CD14-positive monocyte (primary cell): ENCODE results near the gene MAFF. TPM values are rescaled to one million over a fixed set of nuclear protein-coding genes. Genes with fewer than 3 reads are reported as not detected.

Experiments
- DNase-seq, 3 donors: peaks; one replicate each; pipeline ENCODE4 v3.0.0-alpha.2; 2011 to 2022
- H2AFZ ChIP-seq: 2 replicates; pipeline ENCODE4 v1.6.0; 2012; ENCODE audit warnings: mild to moderate bottlenecking, low read depth, low read length, inconsistent platforms; ENCODE audit not compliant: insufficient read depth, poor library complexity, severe bottlenecking
- H3K27ac ChIP-seq, 2 donors: 1 replicate in 1 of 2; 2 replicates in 1 of 2; pipeline ENCODE4 v1.5.1; 2012 to 2013; ENCODE audit warnings: low read length in 2 of 2, control low read depth in 1 of 2, inconsistent platforms in 1 of 2, low read depth in 1 of 2, mild to moderate bottlenecking in 1 of 2
- H3K27me3 ChIP-seq, 2 donors: one replicate each; pipeline versions ENCODE4 v1.6.0 to v1.6.1; 2011 to 2013; ENCODE audit warnings: low read length in 2 of 2; ENCODE audit not compliant: control insufficient read depth in 2 of 2, insufficient read depth in 2 of 2
- H3K36me3 ChIP-seq, 2 donors: replicated peaks in 1 of 2; 1 replicate in 1 of 2; 2 replicates in 1 of 2; pipeline versions ENCODE4 v1.5.1 to v1.6.1; 2012 to 2013; ENCODE audit warnings: low read length in 2 of 2, control low read depth in 1 of 2, inconsistent platforms in 1 of 2, mild to moderate bottlenecking in 1 of 2; ENCODE audit not compliant: insufficient read depth in 2 of 2, control insufficient read depth in 1 of 2
- H3K4me1 ChIP-seq, 2 donors: 1 replicate in 1 of 2; 2 replicates in 1 of 2; pipeline versions ENCODE4 v1.5.1 to v1.6.1; 2012 to 2013; ENCODE audit warnings: low read length in 2 of 2, control low read depth in 1 of 2, inconsistent platforms in 1 of 2, mild to moderate bottlenecking in 1 of 2, moderate library complexity in 1 of 2; ENCODE audit not compliant: insufficient read depth in 2 of 2, control insufficient read depth in 1 of 2
- H3K4me2 ChIP-seq: replicated peaks from 2 replicates; pipeline ENCODE3; 2012; ENCODE audit warnings: low read length, moderate library complexity, mild to moderate bottlenecking; ENCODE audit not compliant: poor library complexity, severe bottlenecking; ENCODE audit errors: extremely low read depth
- H3K4me3 ChIP-seq, 3 experiments: fragments of 200-600 bp in 1 of 3; sonication (generic) in 1 of 3; replicated peaks in 1 of 3; 1 replicate in 2 of 3; 2 replicates in 1 of 3; pipeline ENCODE4 v1.5.1; 2011 to 2013; ENCODE audit warnings: low read length in 3 of 3, mild to moderate bottlenecking in 3 of 3, control low read depth in 2 of 3, low read depth in 2 of 3, inconsistent platforms in 1 of 3, moderate library complexity in 1 of 3
- H3K79me2 ChIP-seq: 2 replicates; pipeline ENCODE4 v1.6.0; 2012; ENCODE audit warnings: mild to moderate bottlenecking, control low read depth, inconsistent platforms, low read length, moderate library complexity; ENCODE audit not compliant: insufficient read depth
- H3K9ac ChIP-seq: 2 replicates; pipeline ENCODE4 v1.6.0; 2017; ENCODE audit warnings: low read length, mild to moderate bottlenecking; ENCODE audit not compliant: insufficient read depth, poor library complexity, severe bottlenecking
- H3K9me3 ChIP-seq, 2 donors: replicated peaks in 1 of 2; 1 replicate in 1 of 2; 2 replicates in 1 of 2; pipeline versions ENCODE4 v1.5.1 to v1.6.1; 2012 to 2013; ENCODE audit warnings: low read length in 2 of 2, control low read depth in 1 of 2; ENCODE audit not compliant: control insufficient read depth in 1 of 2, insufficient read depth in 1 of 2
- H4K20me1 ChIP-seq: 2 replicates; pipeline ENCODE4 v1.6.0; 2012; ENCODE audit warnings: mild to moderate bottlenecking, low read length, control low read depth, moderate library complexity; ENCODE audit not compliant: insufficient read depth
- H3K27ac Mint-ChIP-seq, 7 donors: one replicate each; pipeline ENCODE4 v1.8.0; 2020; ENCODE audit warnings: mild to moderate bottlenecking in 7 of 7, mixed read lengths in 7 of 7, moderate library complexity in 6 of 7, inconsistent platforms in 2 of 7
- H3K27me3 Mint-ChIP-seq, 3 donors: one replicate each; pipeline ENCODE4 v1.8.0; 2021 to 2022; ENCODE audit warnings: low read depth in 3 of 3, mild to moderate bottlenecking in 3 of 3, mixed read lengths in 3 of 3, moderate library complexity in 3 of 3, inconsistent platforms in 1 of 3
- H3K36me3 Mint-ChIP-seq, 2 donors: one replicate each; pipeline ENCODE4 v1.8.0; 2020; ENCODE audit warnings: mixed read lengths in 2 of 2, inconsistent platforms in 1 of 2, mild to moderate bottlenecking in 1 of 2
- H3K4me1 Mint-ChIP-seq: one replicate; pipeline ENCODE4 v1.8.0; 2020; ENCODE audit warnings: mild to moderate bottlenecking, mixed read lengths
- H3K4me3 Mint-ChIP-seq, 2 donors: one replicate each; pipeline ENCODE4 v1.8.0; 2020; ENCODE audit warnings: mild to moderate bottlenecking in 2 of 2, mixed read lengths in 2 of 2, moderate library complexity in 1 of 2
- H3K9me3 Mint-ChIP-seq, 7 donors: one replicate each; pipeline ENCODE4 v1.8.0; 2020 to 2022; ENCODE audit warnings: mixed read lengths in 7 of 7, mild to moderate bottlenecking in 6 of 7, moderate library complexity in 6 of 7, inconsistent platforms in 2 of 7
- WGBS: methylation state at CpG from one replicate; pipeline ENCODE4 v1.1.5; 2013; ENCODE audit warnings: missing lambda C conversion rate; ENCODE audit not compliant: insufficient coverage; 5-methylcytosine and 5-hydroxymethylcytosine counted together
- intact Hi-C, 2 donors: fragments of 100-400 bp; cut with micrococcal nuclease; formaldehyde crosslinking; loops; one replicate each; pipeline versions ENCODE4 v1.15.0 to v1.15.1; 2023
- polyA plus RNA-seq, 3 donors: library from polyadenylated mRNA; depleted of rRNA in 1 of 3; unstranded in 2 of 3; stranded (reverse) in 1 of 3; fragments of 300-500 nt in 2 of 3; fragments of >200 nt in 1 of 3; fragmentation: Illumina TruSeq in 2 of 3; gene quantifications; 1 replicate in 2 of 3; 2 replicates in 1 of 3; pipeline ENCODE4 v1.2.3, GENCODE V29; 2012 to 2021
- TF ChIP-seq, protein P1 (sequence below): fragments of 200-600 bp; IDR thresholded peaks from one replicate; pipeline ENCODE4 v1.8.0; 2022; ENCODE audit warnings: antibody characterized with exemption, mild to moderate bottlenecking

The MAFF gene
- polyA plus RNA-seq, 3 donors, result 1.5 to 67.3 (median 2.0) TPM

- no peak overlapping the region for H3K27ac ChIP-seq
- H3K4me1 ChIP-seq, result peaks cover 22 to 27% of the 10 kb centered on the region in 2 donors
- DNase-seq, result no peak
- Mint-ChIP-seq H3K27me3 (peaks cover 2 to 8% (median 3%) of the 10 kb centered on the region in 3 donors), H3K9me3 (no peaks in the 10 kb centered on the region), H3K36me3 (peaks cover 6 to 8% of the 10 kb centered on the region in 2 donors), H3K27ac (no peak overlapping the region), H3K4me3 (no peak overlapping the region), H3K4me1 (peaks cover 26% of the 10 kb centered on the region)
- H3K4me2 ChIP-seq, result no peak overlapping the region
- no peak overlapping the region for H3K9ac ChIP-seq
- TF ChIP-seq, protein P1, sequence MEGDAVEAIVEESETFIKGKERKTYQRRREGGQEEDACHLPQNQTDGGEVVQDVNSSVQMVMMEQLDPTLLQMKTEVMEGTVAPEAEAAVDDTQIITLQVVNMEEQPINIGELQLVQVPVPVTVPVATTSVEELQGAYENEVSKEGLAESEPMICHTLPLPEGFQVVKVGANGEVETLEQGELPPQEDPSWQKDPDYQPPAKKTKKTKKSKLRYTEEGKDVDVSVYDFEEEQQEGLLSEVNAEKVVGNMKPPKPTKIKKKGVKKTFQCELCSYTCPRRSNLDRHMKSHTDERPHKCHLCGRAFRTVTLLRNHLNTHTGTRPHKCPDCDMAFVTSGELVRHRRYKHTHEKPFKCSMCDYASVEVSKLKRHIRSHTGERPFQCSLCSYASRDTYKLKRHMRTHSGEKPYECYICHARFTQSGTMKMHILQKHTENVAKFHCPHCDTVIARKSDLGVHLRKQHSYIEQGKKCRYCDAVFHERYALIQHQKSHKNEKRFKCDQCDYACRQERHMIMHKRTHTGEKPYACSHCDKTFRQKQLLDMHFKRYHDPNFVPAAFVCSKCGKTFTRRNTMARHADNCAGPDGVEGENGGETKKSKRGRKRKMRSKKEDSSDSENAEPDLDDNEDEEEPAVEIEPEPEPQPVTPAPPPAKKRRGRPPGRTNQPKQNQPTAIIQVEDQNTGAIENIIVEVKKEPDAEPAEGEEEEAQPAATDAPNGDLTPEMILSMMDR, result no peak
- H4K20me1 ChIP-seq, result no peaks in the 10 kb centered on the region
- no peaks in the 10 kb centered on the region for H3K27me3 ChIP-seq
- no peaks in the 10 kb centered on the region for H3K9me3 ChIP-seq
- H3K4me3 ChIP-seq, result no peak overlapping the region
- no CpG with 5 or more reads among the region's 4 CpGs for WGBS
- intact Hi-C loops, result no loop called here
- no peak overlapping the region for H2AFZ ChIP-seq
- H3K36me3 ChIP-seq, result no peaks in the 10 kb centered on the region
- H3K79me2 ChIP-seq, result no peaks in the 10 kb centered on the region
These were observed 28.2 kb upstream of the MAFF start for GRCh38 chr22:38173641-38173906.

- H3K4me2 ChIP-seq, result no peak overlapping the region
- H3K27ac ChIP-seq, result no peak overlapping the region
- no peak overlapping the region for H3K4me3 Mint-ChIP-seq
- TF ChIP-seq, protein P1, result no peak
- no peak overlapping the region for H2AFZ ChIP-seq
- no peak overlapping the region for H3K4me3 ChIP-seq
- H3K27ac Mint-ChIP-seq, result peak overlapping the region in 1 of 7 donors; percentile 9
- H3K9ac ChIP-seq, result no peak overlapping the region
- no peaks in the 10 kb centered on the region for H4K20me1 ChIP-seq
- H3K27me3 ChIP-seq, result no peaks in the 10 kb centered on the region
- no peaks in the 10 kb centered on the region for H3K9me3 Mint-ChIP-seq
- no peaks in the 10 kb centered on the region for H3K79me2 ChIP-seq
- H3K27me3 Mint-ChIP-seq, result peaks cover 2 to 11% (median 3%) of the 10 kb centered on the region in 3 donors
- 98% methylated on average over 10 of the region's 14 CpGs for WGBS
- peaks cover 24 to 34% of the 10 kb centered on the region in 2 donors for H3K4me1 ChIP-seq
- H3K4me1 Mint-ChIP-seq, result peaks cover 32% of the 10 kb centered on the region
- intact Hi-C loops, result no loop called here
- DNase-seq, result no peak
- H3K36me3 ChIP-seq, result no peaks in the 10 kb centered on the region
- no peaks in the 10 kb centered on the region for H3K9me3 ChIP-seq
- H3K36me3 Mint-ChIP-seq, result peaks cover 5 to 6% of the 10 kb centered on the region in 2 donors
These were observed 27.2 kb upstream of the MAFF start for GRCh38 chr22:38174626-38175025.
